HCT116 (cell line): ENCODE data around the gene SOWAHB. TPM values are rescaled to one million over a fixed set of nuclear protein-coding genes. Genes with fewer than 3 reads are reported as not detected.

Source experiments
- ATAC-seq: fragments of 200-7000 bp; cut with Tn5 transposase; 2 replicates; pipeline ENCODE4 v1.9.1; 2020; ENCODE audit warnings: mild to moderate bottlenecking, moderate library complexity
- BruUV-seq: library from RNA; stranded (reverse); fragments of 400-500 nt; replicated peaks from 2 replicates; lab custom pipeline; 2021; lab: Mats Ljungman, UMichigan
- CTCF ChIA-PET: fragments of 300-600 bp; sonication (Branson Sonifier 250); formaldehyde crosslinking; loops from one replicate; lab custom pipeline; 2021; ENCODE audit warnings: antibody characterized with exemption; lab: Charles Lee
- POLR2A ChIA-PET: fragments of 300-600, 350-600 bp; sonication (Branson Sonifier 250); formaldehyde crosslinking; loops from one replicate; lab custom pipeline; 2021; ENCODE audit warnings: antibody characterized with exemption; lab: Charles Lee
- RAD21 ChIA-PET, 2 experiments: fragments of 300-600 bp; sonication (Branson Sonifier 250); formaldehyde crosslinking; loops; one replicate each; lab custom pipeline; 2023; ENCODE audit warnings: low total read pairs in 2 of 2; ENCODE audit not compliant: uncharacterized antibody in 2 of 2, unreplicated experiment in 2 of 2, low non-redundant PET in 1 of 2; lab: Charles Lee
- DNase-seq: peaks from one replicate; pipeline ENCODE4 v3.0.0-alpha.2; 2010; ENCODE audit warnings: low read depth, low spot score
- H2AFZ ChIP-seq: fragments of 200-600 bp; shearing (Covaris generic), sonication (generic); 2 replicates; pipeline ENCODE4 v1.6.1; 2017; ENCODE audit warnings: low read depth, mixed run types, mixed read lengths, antibody characterized with exemption, low read length; ENCODE audit not compliant: poor library complexity, severe bottlenecking
- H3K27ac ChIP-seq: 2 replicates; pipeline ENCODE4 v1.5.1; 2012; ENCODE audit warnings: low read depth, low read length
- H3K27me3 ChIP-seq: fragments of 200-600 bp; sonication (generic); 2 replicates; pipeline ENCODE4 v1.6.1; 2016; ENCODE audit warnings: mixed run types, low read length, mixed read lengths; ENCODE audit not compliant: insufficient read depth
- H3K36me3 ChIP-seq, 2 experiments: fragments of 200-500 bp in 1 of 2; fragments of 200-600 bp in 1 of 2; sonication (Bioruptor generic) in 1 of 2; sonication (generic) in 1 of 2; 2 replicates each; pipeline versions ENCODE4 v1.5.1 to v1.6.1; 2014 to 2016; ENCODE audit warnings: low read length in 2 of 2, inconsistent platforms in 1 of 2, mixed read lengths in 1 of 2, mixed run types in 1 of 2; ENCODE audit not compliant: insufficient read depth in 2 of 2, control insufficient read depth in 1 of 2
- H3K4me1 ChIP-seq, 2 experiments: fragments of 200-600 bp in 1 of 2; sonication (generic) in 1 of 2; 2 replicates each; pipeline versions ENCODE4 v1.5.1 to v1.6.1; 2012 to 2017; ENCODE audit warnings: low read length in 2 of 2, inconsistent platforms in 1 of 2, mild to moderate bottlenecking in 1 of 2, mixed read lengths in 1 of 2, mixed run types in 1 of 2, moderate library complexity in 1 of 2; ENCODE audit not compliant: insufficient read depth in 2 of 2, control insufficient read depth in 1 of 2
- H3K4me2 ChIP-seq: fragments of 200-600 bp; sonication (generic); 2 replicates; pipeline ENCODE4 v1.6.1; 2017; ENCODE audit warnings: mixed run types, low read length, mixed read lengths
- H3K4me3 ChIP-seq, 2 experiments: fragments of 200-600 bp in 1 of 2; sonication (generic) in 1 of 2; replicated peaks in 1 of 2; 2 replicates each; pipeline ENCODE4 v1.5.1; 2011 to 2016; ENCODE audit warnings: low read length in 2 of 2, control low read depth in 1 of 2, low read depth in 1 of 2, mild to moderate bottlenecking in 1 of 2, mixed read lengths in 1 of 2, mixed run types in 1 of 2
- H3K79me2 ChIP-seq: fragments of 200-600 bp; sonication (generic); 2 replicates; pipeline ENCODE4 v1.6.1; 2017; ENCODE audit warnings: mild to moderate bottlenecking, mixed run types, low read length, moderate library complexity, mixed read lengths; ENCODE audit not compliant: insufficient read depth
- H3K9ac ChIP-seq: fragments of 200-600 bp; sonication (generic); 2 replicates; pipeline ENCODE4 v1.6.1; 2016; ENCODE audit warnings: low read length, mixed read lengths
- H3K9me2 ChIP-seq: fragments of 200-600 bp; sonication (generic), shearing (Covaris generic); 2 replicates; pipeline ENCODE4 v1.6.1; 2017; ENCODE audit warnings: mixed run types, mild to moderate bottlenecking, moderate library complexity; ENCODE audit not compliant: insufficient read depth
- H3K9me3 ChIP-seq, 2 experiments: fragments of 200-500 bp in 1 of 2; fragments of 200-600 bp in 1 of 2; sonication (Bioruptor generic) in 1 of 2; sonication (generic) in 1 of 2; 2 replicates each; pipeline ENCODE4 v1.6.1; 2014 to 2017; ENCODE audit warnings: low read length in 2 of 2, mixed read lengths in 2 of 2, inconsistent platforms in 1 of 2, low read depth in 1 of 2, mild to moderate bottlenecking in 1 of 2, mixed run types in 1 of 2, moderate library complexity in 1 of 2; ENCODE audit not compliant: control insufficient read depth in 1 of 2, insufficient read depth in 1 of 2
- H4K20me1 ChIP-seq: fragments of 200-600 bp; sonication (generic), shearing (Covaris generic); 2 replicates; pipeline ENCODE4 v1.6.1; 2017; ENCODE audit warnings: mixed run types, mild to moderate bottlenecking, moderate library complexity; ENCODE audit not compliant: insufficient read depth
- CBX3 ChIP-seq: IDR thresholded peaks from 2 replicates; pipeline ENCODE4 v1.6.1; 2012; ENCODE audit warnings: low read depth
- CTCF ChIP-seq, 3 experiments: fragments of 200-600 bp in 1 of 3; sonication (generic) in 1 of 3; IDR thresholded peaks in 2 of 3; conservative IDR thresholded peaks in 1 of 3; 2 replicates each; pipeline ENCODE4 v1.5.1; 2012 to 2017; ENCODE audit warnings: low read depth in 2 of 3, low read length in 2 of 3, antibody characterized with exemption in 1 of 3, borderline replicate concordance in 1 of 3, control low read depth in 1 of 3, mild to moderate bottlenecking in 1 of 3, mixed read lengths in 1 of 3, mixed run types in 1 of 3, moderate library complexity in 1 of 3; ENCODE audit not compliant: insufficient read depth in 1 of 3
- EGR1 ChIP-seq: IDR thresholded peaks from 2 replicates; pipeline ENCODE4 v1.6.1; 2012; ENCODE audit warnings: low read depth
- ELF1 ChIP-seq: IDR thresholded peaks from 2 replicates; pipeline ENCODE4 v1.6.1; 2012; ENCODE audit warnings: low read depth, borderline replicate concordance
- EZH2 ChIP-seq: fragments of 200-600 bp; sonication (generic); IDR thresholded peaks from 2 replicates; pipeline ENCODE4 v1.6.1; 2017; ENCODE audit warnings: antibody characterized with exemption, mixed run types
- EZH2phosphoT487 ChIP-seq: fragments of 200-600 bp; IDR thresholded peaks from 2 replicates; pipeline ENCODE4 v1.6.1; 2018; ENCODE audit warnings: antibody characterized with exemption, borderline replicate concordance
- JUND ChIP-seq: IDR thresholded peaks from 2 replicates; pipeline ENCODE4 v1.6.1; 2012
- POLR2A ChIP-seq: IDR thresholded peaks from 2 replicates; pipeline ENCODE4 v1.7.0; 2011; ENCODE audit warnings: borderline replicate concordance; ENCODE audit not compliant: insufficient read depth, insufficient read length; ENCODE audit errors: extremely low read depth
- RAD21 ChIP-seq: IDR thresholded peaks from 2 replicates; pipeline ENCODE4 v1.6.1; 2012; ENCODE audit warnings: low read depth, mild to moderate bottlenecking
- SIN3A ChIP-seq: IDR thresholded peaks from 2 replicates; pipeline ENCODE4 v1.6.1; 2012; ENCODE audit warnings: low read depth
- SP1 ChIP-seq: IDR thresholded peaks from 2 replicates; pipeline ENCODE4 v1.6.1; 2012; ENCODE audit warnings: low read depth
- SRF ChIP-seq: IDR thresholded peaks from 2 replicates; pipeline ENCODE4 v1.6.1; 2012; ENCODE audit warnings: low read depth
- ZBTB33 ChIP-seq: IDR thresholded peaks from 2 replicates; pipeline ENCODE4 v1.6.1; 2011; ENCODE audit warnings: mild to moderate bottlenecking, low read length, moderate library complexity; ENCODE audit not compliant: insufficient replicate concordance; ENCODE audit errors: extremely low read depth
- ZFX ChIP-seq: fragments of 450-650 bp; IDR thresholded peaks from 2 replicates; pipeline ENCODE4 v1.6.1; 2017
- ZNF274 ChIP-seq: fragments of 200-500 bp; sonication (Bioruptor generic); IDR thresholded peaks from 2 replicates; pipeline ENCODE4 v1.6.1; 2014; ENCODE audit warnings: mild to moderate bottlenecking, low read depth, low read length, inconsistent platforms
- intact Hi-C: fragments of 100-400 bp; cut with micrococcal nuclease; formaldehyde crosslinking; loops from 2 replicates; pipeline ENCODE4 v1.10.0; 2022
- total RNA-seq: library from RNA; stranded (reverse); gene quantifications from one replicate; pipeline ENCODE4 v1.2.1, GENCODE V29; 2021; ENCODE audit not compliant: unreplicated experiment

The SOWAHB gene
- total RNA-seq, 1 experiment from 2014 or later, result 3.0 TPM

- H3K9me2 ChIP-seq, result no peaks in the 10 kb centered on the region
- no peaks in the 10 kb centered on the region for H3K9me3 ChIP-seq
- H3K27me3 ChIP-seq, result no peaks in the 10 kb centered on the region
- no peak overlapping the region for H3K9ac ChIP-seq
- TF ChIP-seq SRF (no peak), EZH2phosphoT487 (no peak), ELF1 (no peak), ZBTB33 (no peak), SP1 (no peak), CBX3 (no peak), ZFX (no peak), SIN3A (no peak), ZNF274 (no peak), EGR1 (no peak), POLR2A (no peak), CTCF (IDR thresholded peaks at IDR 0.05 in 2 of 3, conservative IDR thresholded peaks at IDR 0.05 in 1 of 3; ENCODE audit: borderline replicate concordance in 1 of 3, insufficient read depth in 1 of 3, low read depth in 2 of 3, low read length in 2 of 3) (no peak), EZH2 (no peak), JUND (no peak), RAD21 (no peak)
- no peak overlapping the region for H3K4me2 ChIP-seq
- H3K27ac ChIP-seq, result no peak overlapping the region
- ChIA-PET CTCF (no interaction called here), RAD21 (no interaction called here), POLR2A (no interaction called here)
- no peak for ATAC-seq
- H3K4me1 ChIP-seq, result peaks cover 3 to 15% of the 10 kb centered on the region in 2 experiments; a peak in 2 of 4 replicates
- no peaks in the 10 kb centered on the region for H3K36me3 ChIP-seq
- no peak for DNase-seq
- H3K4me3 ChIP-seq, result no peak overlapping the region
- H2AFZ ChIP-seq, result no peak overlapping the region
- H3K79me2 ChIP-seq, result no peaks in the 10 kb centered on the region
- H4K20me1 ChIP-seq, result no peaks in the 10 kb centered on the region
- intact Hi-C loops, result loop anchor here (5.0 kb wide), 2 partner anchors 53 to 112 kb away; partner anchors contain the start of gene SEPTIN11
- BruUV-seq, result no TSS peak
These were observed 3.2 kb downstream of the SOWAHB start for GRCh38 chr4:76894537-76895255.
